ENCODE data around the gene SPPL2B. TPM values are rescaled to one million over a fixed set of nuclear protein-coding genes. Genes with fewer than 3 reads are reported as not detected.

SPPL2B gene
- polyA plus RNA-seq, 1 donor from 2014 or later, result 68.7 TPM

GRCh38 chr19:2307518-2308012 lies 20.9 kb upstream of the SPPL2B start:
- Histone ChIP-seq H3K9ac (ENCODE audit: low read length) (peak overlapping the region; percentile 48), H3K4me3 (ENCODE audit: low read length) (peak overlapping the region; percentile 60), H3K9me2 (ENCODE audit: insufficient read depth, low read length) (no peaks in the 10 kb centered on the region), H3K4me2 (ENCODE audit: low read length) (no peak overlapping the region), H4K20me1 (ENCODE audit: insufficient read depth) (no peaks in the 10 kb centered on the region), H3K27me3 (ENCODE audit: insufficient read depth, low read depth, low read length) (peaks cover 15% of the 10 kb centered on the region), H3F3A (ENCODE audit: insufficient read depth, low read length, poor library complexity, severe bottlenecking) (no peaks in the 10 kb centered on the region), H3K9me3 (ENCODE audit: low read length) (no peaks in the 10 kb centered on the region), H2AFZ (ENCODE audit: low read depth, low read length) (no peak overlapping the region), H3K27ac (ENCODE audit: low read length) (no peak overlapping the region), H3K79me2 (replicated peaks; ENCODE audit: insufficient read depth, low read length) (no peaks in the 10 kb centered on the region), H3K36me3 (ENCODE audit: insufficient read depth, low read length) (no peaks in the 10 kb centered on the region)
- TF ChIP-seq EZH2 (IDR thresholded peaks at IDR 0.05; ENCODE audit: borderline replicate concordance, insufficient read depth, low read length, poor library complexity, severe bottlenecking) (no peak), SMC3 (conservative IDR thresholded peaks at IDR 0.05; ENCODE audit: poor library complexity) (no peak), POLR2AphosphoS5 (IDR thresholded peaks at IDR 0.05) (no peak), MXI1 (conservative IDR thresholded peaks at IDR 0.05; ENCODE audit: poor library complexity, severe bottlenecking) (no peak), TAF1 (IDR thresholded peaks at IDR 0.05; ENCODE audit: low read depth) (no peak)

GRCh38 chr19:2308114-2308556 lies 20.3 kb upstream of the SPPL2B start, which contains the start of gene LINGO3:
Gene LINGO3, minus strand, starts transcription at chr19:2308154. Its CDS starts 16,378 bp downstream, at chr19:2291776.
- no peaks in the 10 kb centered on the region for H4K20me1 ChIP-seq (ENCODE audit: insufficient read depth)
- H3F3A ChIP-seq (ENCODE audit: insufficient read depth, low read length, poor library complexity, severe bottlenecking), result no peaks in the 10 kb centered on the region
- no peak within 1 kb of the TSS for H3K27ac ChIP-seq (ENCODE audit: low read length)
- no peaks in the 10 kb centered on the region for H3K9me2 ChIP-seq (ENCODE audit: insufficient read depth, low read length)
- peaks cover 15% of the 10 kb centered on the region for H3K27me3 ChIP-seq (ENCODE audit: insufficient read depth, low read depth, low read length)
- peak within 1 kb of the TSS; percentile 48 for H3K9ac ChIP-seq (ENCODE audit: low read length)
- H3K36me3 ChIP-seq (ENCODE audit: insufficient read depth, low read length), result no peaks in the 10 kb centered on the region
- no peaks in the 10 kb centered on the region for H3K9me3 ChIP-seq (ENCODE audit: low read length)
- H3K4me2 ChIP-seq (ENCODE audit: low read length), result no peak within 1 kb of the TSS
- H2AFZ ChIP-seq (ENCODE audit: low read depth, low read length), result no peak within 1 kb of the TSS
- H3K4me3 ChIP-seq (ENCODE audit: low read length), result peak within 1 kb of the TSS; percentile 60
- TF ChIP-seq SMC3 (conservative IDR thresholded peaks at IDR 0.05; ENCODE audit: poor library complexity), result no peak
- TF ChIP-seq CTCF (IDR thresholded peaks at IDR 0.05; ENCODE audit: poor library complexity, severe bottlenecking), result no peak
- no peak for TF ChIP-seq TAF1 (IDR thresholded peaks at IDR 0.05; ENCODE audit: low read depth)
- TF ChIP-seq REST (IDR thresholded peaks at IDR 0.05; ENCODE audit: borderline replicate concordance), result no peak
- no peak for TF ChIP-seq POLR2AphosphoS5 (IDR thresholded peaks at IDR 0.05)
- TF ChIP-seq MXI1 (conservative IDR thresholded peaks at IDR 0.05; ENCODE audit: poor library complexity, severe bottlenecking), result peak; percentile 47
- H3K79me2 ChIP-seq (replicated peaks; ENCODE audit: insufficient read depth, low read length), result no peaks in the 10 kb centered on the region
